AML-193 (cell line): ENCODE data around the gene ARHGAP26.

Source experiments
- DNase-seq, 2 experiments: peaks; one replicate each; lab custom pipeline; 2025; lab: John Stamatoyannopoulos, UW

ARHGAP26 gene

DNA sequence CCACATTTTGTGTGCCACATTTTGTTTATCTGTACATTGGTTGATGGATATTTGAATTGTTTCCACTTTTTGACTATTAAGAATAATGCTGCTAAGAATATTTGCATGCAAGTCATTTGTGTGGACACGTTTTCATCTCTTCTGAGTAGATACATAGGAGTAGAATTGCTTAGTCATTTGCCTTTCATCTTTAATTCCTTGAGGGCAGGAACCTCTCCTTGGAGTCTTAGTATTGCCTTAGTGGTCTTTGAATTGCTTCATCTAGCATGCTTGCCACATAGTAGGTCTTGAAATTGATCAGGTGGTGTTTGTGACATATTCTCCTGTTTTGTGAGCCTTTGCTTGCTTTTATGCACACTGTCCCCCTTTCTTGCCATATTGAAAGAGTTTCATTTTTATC, 504.8 kb downstream of the ARHGAP26 start:
- DNase-seq = no peak

DNA sequence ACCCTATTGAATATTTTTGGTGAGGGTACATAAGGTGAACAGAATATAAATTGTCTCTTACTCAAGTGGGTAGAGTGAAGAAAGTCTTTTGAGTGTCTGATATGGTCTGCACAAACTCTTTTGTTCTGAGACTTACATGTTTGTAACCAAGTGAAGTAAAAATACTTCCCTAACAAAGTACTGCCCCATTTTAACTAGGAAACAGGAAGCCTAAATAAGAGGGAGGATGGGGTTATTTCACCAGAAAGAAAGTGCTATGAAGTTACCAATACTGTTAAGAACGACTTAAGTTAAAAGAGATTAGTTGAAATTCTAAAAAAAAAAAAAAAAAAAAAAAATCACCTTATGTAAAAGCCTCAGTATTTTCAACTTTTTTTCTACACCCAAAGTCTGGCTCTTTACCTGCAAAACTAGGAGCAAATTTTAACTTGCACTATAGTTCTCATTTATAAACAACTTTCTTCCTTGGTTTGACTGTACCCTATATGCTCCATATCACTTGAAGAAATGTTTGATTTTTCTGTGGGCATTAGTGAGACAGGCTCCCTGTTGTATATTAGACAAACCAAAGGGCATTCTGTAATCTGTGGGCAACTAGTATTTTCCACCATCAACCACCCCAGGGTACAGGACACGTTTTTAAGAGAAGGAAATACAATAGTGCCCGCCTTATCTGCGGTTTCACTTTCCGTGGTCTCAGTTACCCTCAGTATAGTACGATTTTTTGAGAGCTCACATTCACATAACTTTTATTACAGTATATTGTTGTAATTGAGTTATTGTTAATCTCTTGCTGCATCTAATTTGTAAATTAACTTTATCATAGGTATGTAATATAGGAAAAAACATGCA, 505.6 kb downstream of the ARHGAP26 start:
- no peak for DNase-seq

DNA sequence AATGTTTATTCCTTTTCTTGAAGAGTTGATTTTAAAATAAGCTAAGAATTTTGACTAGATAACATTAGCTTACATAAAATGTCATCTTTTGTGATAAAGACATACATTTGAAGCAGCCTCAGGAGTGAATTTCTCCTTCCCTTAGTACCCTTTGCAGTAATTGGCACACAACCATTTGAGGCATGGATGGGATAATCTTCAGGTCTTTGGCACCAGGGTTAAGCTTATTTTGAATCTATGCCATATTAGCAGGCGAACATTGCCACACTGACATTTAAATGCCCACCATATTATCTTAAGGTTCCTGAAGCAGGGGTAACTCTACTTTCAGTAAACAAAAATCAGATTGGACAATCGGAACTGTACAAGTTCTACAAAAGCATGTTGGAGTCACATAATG, 507.4 kb downstream of the ARHGAP26 start:
- DNase-seq = no peak
